Psoas muscle (tissue), 8 donors: Measurements from ENCODE around the gene FPR2. TPM values are rescaled to one million over a fixed set of nuclear protein-coding genes. Genes with fewer than 3 reads are reported as not detected.

Experiments used
- ATAC-seq, 4 donors: fragments of 200-7000 bp; cut with Tn5 transposase; one replicate each; pipeline ENCODE4 v1.9.1; 2020; ENCODE audit warnings: moderate library complexity in 3 of 4, mild to moderate bottlenecking in 2 of 4
- DNase-seq, 2 donors: peaks; one replicate each; pipeline ENCODE4 v3.0.0-alpha.2; 2020
- H3K27ac ChIP-seq: fragments of 200-600 bp; one replicate; pipeline ENCODE4 v1.8.0; 2022
- H3K27me3 ChIP-seq, 3 donors: fragments of 200-600 bp in 1 of 3; one replicate each; pipeline versions ENCODE4 v1.6.1 to v1.8.0; 2013 to 2022; ENCODE audit warnings: low read length in 2 of 3, mild to moderate bottlenecking in 2 of 3, moderate library complexity in 1 of 3; ENCODE audit not compliant: insufficient read depth in 3 of 3
- H3K36me3 ChIP-seq, 2 donors: fragments of 200-600 bp in 1 of 2; one replicate each; pipeline versions ENCODE4 v1.6.1 to v1.8.0; 2013 to 2022; ENCODE audit warnings: low read depth in 1 of 2, mild to moderate bottlenecking in 1 of 2, moderate library complexity in 1 of 2; ENCODE audit not compliant: insufficient read depth in 1 of 2
- H3K4me1 ChIP-seq: fragments of 200-600 bp; one replicate; pipeline ENCODE4 v1.8.0; 2022
- H3K4me3 ChIP-seq: fragments of 200-600 bp; one replicate; pipeline ENCODE4 v1.8.0; 2022; ENCODE audit warnings: mild to moderate bottlenecking
- H3K9me3 ChIP-seq: fragments of 200-600 bp; one replicate; pipeline ENCODE4 v1.8.0; 2022
- WGBS, 3 donors: extraction: QIAGEN DNeasy Blood & Tissue Kit; methylation state at CpG; one replicate each; pipeline versions ENCODE4 v1.1.6 to v1.1.7; 2013; 5-methylcytosine and 5-hydroxymethylcytosine counted together
- intact Hi-C, 2 donors: fragments of 100-400 bp; cut with DNase I; formaldehyde crosslinking; loops; one replicate each; pipeline versions ENCODE4 v1.11.0 to v1.14.2; 2022
- polyA plus RNA-seq, 3 donors: library from polyadenylated mRNA; stranded (reverse); fragments of 200-250 nt; gene quantifications; one replicate each; pipeline ENCODE4 v1.2.3, GENCODE V29; 2013
- total RNA-seq, 4 donors: library from RNA; stranded (reverse); fragmentation: NEBNext Ultra II Directional in 2 of 4; extraction: Animal tissue kit (Norgen Biotek cat#: 25700) in 2 of 4; gene quantifications; one replicate each; pipeline versions ENCODE4 v1.2.1 to v1.2.4, GENCODE V29; 2021 to 2023
- TF ChIP-seq, protein P1 (sequence below): fragments of 200-600 bp; IDR thresholded peaks from one replicate; pipeline ENCODE4 v1.8.0; 2022; ENCODE audit warnings: antibody characterized with exemption
- donor health status: healthy with polysubstance abuse.
- donor health status: DM: no; HTN: no; CAD: no; lungs with moderate emphysema.
- donor health status: Bipolar disorder and iron deficiency.
- donor health status: healthy.
- donor health status: DM: yes; HTN: yes; CAD: no.
- donor health status: DM: no; HTN: no; CAD: no.
- donor health status: DM: no; HTN: no; CAD: no.
- donor health status: DM: yes; HTN: yes; CAD: no.

The FPR2 gene
- total and polyA plus RNA-seq, 7 donors = 0.06 to 0.98 (median 0.30) TPM

- peaks cover 0 to 8% (median 0%) of the 10 kb centered on the region in 3 donors for H3K27me3 ChIP-seq
- no peaks in the 10 kb centered on the region for H3K9me3 ChIP-seq
- no peak overlapping the region for H3K4me3 ChIP-seq
- H3K4me1 ChIP-seq = no peaks in the 10 kb centered on the region
- TF ChIP-seq, protein P1, sequence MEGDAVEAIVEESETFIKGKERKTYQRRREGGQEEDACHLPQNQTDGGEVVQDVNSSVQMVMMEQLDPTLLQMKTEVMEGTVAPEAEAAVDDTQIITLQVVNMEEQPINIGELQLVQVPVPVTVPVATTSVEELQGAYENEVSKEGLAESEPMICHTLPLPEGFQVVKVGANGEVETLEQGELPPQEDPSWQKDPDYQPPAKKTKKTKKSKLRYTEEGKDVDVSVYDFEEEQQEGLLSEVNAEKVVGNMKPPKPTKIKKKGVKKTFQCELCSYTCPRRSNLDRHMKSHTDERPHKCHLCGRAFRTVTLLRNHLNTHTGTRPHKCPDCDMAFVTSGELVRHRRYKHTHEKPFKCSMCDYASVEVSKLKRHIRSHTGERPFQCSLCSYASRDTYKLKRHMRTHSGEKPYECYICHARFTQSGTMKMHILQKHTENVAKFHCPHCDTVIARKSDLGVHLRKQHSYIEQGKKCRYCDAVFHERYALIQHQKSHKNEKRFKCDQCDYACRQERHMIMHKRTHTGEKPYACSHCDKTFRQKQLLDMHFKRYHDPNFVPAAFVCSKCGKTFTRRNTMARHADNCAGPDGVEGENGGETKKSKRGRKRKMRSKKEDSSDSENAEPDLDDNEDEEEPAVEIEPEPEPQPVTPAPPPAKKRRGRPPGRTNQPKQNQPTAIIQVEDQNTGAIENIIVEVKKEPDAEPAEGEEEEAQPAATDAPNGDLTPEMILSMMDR = no peak
- DNase-seq (no peak), ATAC-seq (no peak)
- H3K36me3 ChIP-seq = no peaks in the 10 kb centered on the region
- WGBS, 3 donors = 63 to 64% (median 64%) methylated on average over 6 of the region's 6 CpGs
- H3K27ac ChIP-seq = no peak overlapping the region
- intact Hi-C loops = loop anchor here in 1 of 2 donors (5.0 kb wide), 1 partner anchor 447 kb away; no protein-coding TSS in a partner anchor
These were observed 23.3 kb downstream of the FPR2 start for GRCh38 chr19:51784109-51784785.

- peak in 2 of 4 donors; percentile 32 to 54 for ATAC-seq
- no peak overlapping the region for H3K4me3 ChIP-seq
- H3K36me3 ChIP-seq = no peaks in the 10 kb centered on the region
- 63 to 71% (median 71%) methylated on average over 6 of the region's 6 CpGs for WGBS, 3 donors
- TF ChIP-seq, protein P1 = no peak
- H3K9me3 ChIP-seq = no peaks in the 10 kb centered on the region
- H3K27me3 ChIP-seq = peaks cover 0 to 1% (median 0%) of the 10 kb centered on the region in 3 donors
- no peak overlapping the region for H3K27ac ChIP-seq
- peak; percentile 65 to 67 for DNase-seq
- no peaks in the 10 kb centered on the region for H3K4me1 ChIP-seq
- intact Hi-C loops = loop anchor here in 1 of 2 donors (5.0 kb wide), 1 partner anchor 448 kb away; no protein-coding TSS in a partner anchor
These were observed 24.1 kb downstream of the FPR2 start for GRCh38 chr19:51784922-51785690.

DNA sequence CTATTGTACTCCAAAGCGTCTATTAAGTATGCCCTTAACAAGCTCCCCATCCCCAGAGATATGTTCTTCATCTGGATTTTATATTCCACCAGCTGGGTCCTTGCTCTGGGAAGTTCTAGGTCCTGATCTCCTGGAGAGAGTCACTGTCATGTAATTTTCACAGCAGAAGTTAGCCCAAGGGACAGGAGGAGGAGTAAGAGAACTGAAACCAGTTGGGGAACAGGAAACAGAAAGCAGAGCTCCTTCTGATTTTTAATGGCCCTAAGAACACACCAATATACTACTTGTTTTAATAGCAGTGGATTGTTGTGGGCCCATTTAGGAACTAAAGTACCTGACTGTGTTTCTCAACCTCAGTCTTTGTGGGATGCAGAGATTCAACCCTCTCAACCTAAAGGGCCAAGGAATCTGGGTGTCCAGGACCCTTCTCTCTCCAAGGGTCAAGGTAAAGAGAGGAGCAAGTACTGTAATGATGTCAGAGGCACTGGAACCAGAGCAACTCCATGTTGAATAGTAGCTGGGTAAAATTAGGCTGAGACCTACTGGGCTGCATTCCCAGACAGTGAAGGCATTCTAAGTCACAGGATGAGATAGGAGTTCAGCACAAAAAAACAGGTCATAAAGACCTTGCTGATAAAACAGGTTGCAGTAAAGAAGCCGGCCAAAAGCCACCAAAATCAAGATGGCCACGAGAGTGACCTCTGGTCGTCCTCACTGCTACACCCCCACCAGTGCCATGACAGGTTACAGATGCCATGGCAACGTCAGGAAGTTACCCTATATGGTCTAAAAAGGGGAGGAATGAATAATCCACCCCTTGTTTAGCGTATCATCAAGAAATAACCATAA, 25.9 kb downstream of the FPR2 start:
- intact Hi-C loops = no loop called here
- H3K4me1 ChIP-seq = no peaks in the 10 kb centered on the region
- no peak overlapping the region for H3K27ac ChIP-seq
- no peak for ATAC-seq
- no peak overlapping the region for H3K4me3 ChIP-seq
- no peaks in the 10 kb centered on the region for H3K36me3 ChIP-seq
- TF ChIP-seq, protein P1 = no peak
- DNase-seq = no peak
- 49 to 67% (median 56%) methylated on average over 6 of the region's 6 CpGs for whole genome bisulfite sequencing, 3 donors
- no peaks in the 10 kb centered on the region for H3K27me3 ChIP-seq
- no peaks in the 10 kb centered on the region for H3K9me3 ChIP-seq

GRCh38 chr19:51788029-51788428, 27.0 kb downstream of the FPR2 start:
- Histone ChIP-seq H3K4me1 (no peaks in the 10 kb centered on the region), H3K9me3 (no peaks in the 10 kb centered on the region), H3K27ac (no peak overlapping the region), H3K27me3 (no peaks in the 10 kb centered on the region), H3K4me3 (no peak overlapping the region), H3K36me3 (no peaks in the 10 kb centered on the region)
- no peak for ATAC-seq
- no peak for DNase-seq
- WGBS, 3 donors = 54 to 65% (median 55%) methylated on average over 2 of the region's 2 CpGs
- intact Hi-C loops = no loop called here
- TF ChIP-seq, protein P1 = no peak
